Endothelial cell of umbilical vein (primary cell): Measurements from ENCODE around the gene ZNF525. TPM values are rescaled to one million over a fixed set of nuclear protein-coding genes. Genes with fewer than 3 reads are reported as not detected.

Experiments used
- BruUV-seq: library from RNA; stranded (reverse); fragments of 400-500 nt; replicated peaks from 2 replicates; lab custom pipeline; 2021; lab: Mats Ljungman, UMichigan
- CTCF ChIA-PET: fragments of 300-600, 350-600 bp; sonication (Branson Sonifier 250); formaldehyde crosslinking; loops from one replicate; lab custom pipeline; 2021; ENCODE audit warnings: antibody characterized with exemption, inconsistent platforms; lab: Charles Lee
- POLR2A ChIA-PET: fragments of 300-600, 350-600 bp; sonication (Branson Sonifier 250); formaldehyde crosslinking; loops from one replicate; lab custom pipeline; 2021; ENCODE audit warnings: antibody characterized with exemption, inconsistent platforms; lab: Charles Lee
- DNase-seq: peaks from one replicate; pipeline ENCODE4 v3.0.0-alpha.2; 2011; ENCODE audit warnings: low read depth, low spot score
- FAIRE-seq: peaks from 2 replicates; lab custom pipeline; 2011; peaks lifted over from hg19 to GRCh38; lab: Jason Lieb, UNC
- H2AFZ ChIP-seq: 2 replicates; pipeline ENCODE4 v1.6.0; 2012; ENCODE audit warnings: low read depth, low read length, control low read depth, inconsistent platforms
- H3K27ac ChIP-seq: 2 replicates; pipeline ENCODE4 v1.5.1; 2011; ENCODE audit warnings: low read depth, mild to moderate bottlenecking, control low read depth, low read length, moderate library complexity; ENCODE audit not compliant: insufficient read depth
- H3K27me3 ChIP-seq, 2 experiments: 2 replicates each; pipeline versions ENCODE4 v1.6.0 to v1.6.1; 2011; ENCODE audit warnings: low read length in 2 of 2, mixed read lengths in 1 of 2; ENCODE audit not compliant: control insufficient read depth in 2 of 2, insufficient read depth in 2 of 2
- H3K36me3 ChIP-seq, 2 experiments: 2 replicates in 1 of 2; 3 replicates in 1 of 2; pipeline ENCODE4 v1.5.1; 2011; ENCODE audit warnings: low read length in 2 of 2, mild to moderate bottlenecking in 1 of 2, moderate library complexity in 1 of 2; ENCODE audit not compliant: control insufficient read depth in 2 of 2, insufficient read depth in 2 of 2; ENCODE audit errors: extremely low read depth in 1 of 2
- H3K4me1 ChIP-seq: 3 replicates; pipeline ENCODE4 v1.5.1; 2011; ENCODE audit warnings: mild to moderate bottlenecking, low read length; ENCODE audit not compliant: control insufficient read depth, insufficient read depth; ENCODE audit errors: extremely low read depth
- H3K4me2 ChIP-seq: 2 replicates; pipeline ENCODE4 v1.6.1; 2011; ENCODE audit warnings: low read length, control low read depth, mixed read lengths; ENCODE audit not compliant: insufficient read depth
- H3K4me3 ChIP-seq, 3 experiments: fragments of 200-600 bp in 1 of 3; sonication (generic), shearing (Covaris generic) in 1 of 3; replicated peaks in 1 of 3; 2 replicates each; pipeline ENCODE4 v1.5.1; 2011 to 2016; ENCODE audit warnings: control low read depth in 3 of 3, low read length in 3 of 3, mild to moderate bottlenecking in 2 of 3, inconsistent platforms in 1 of 3, low read depth in 1 of 3, moderate library complexity in 1 of 3; ENCODE audit not compliant: insufficient read depth in 1 of 3
- H3K79me2 ChIP-seq: 2 replicates; pipeline ENCODE4 v1.6.0; 2012; ENCODE audit warnings: low read length, inconsistent platforms; ENCODE audit not compliant: control insufficient read depth, insufficient read depth
- H3K9ac ChIP-seq: replicated peaks from 2 replicates; pipeline ENCODE3; 2011; ENCODE audit warnings: low read length, control low read depth; ENCODE audit not compliant: insufficient read depth; ENCODE audit errors: extremely low read depth
- H3K9me1 ChIP-seq: replicated peaks from 3 replicates; pipeline ENCODE4 v1.6.0; 2011; ENCODE audit warnings: mild to moderate bottlenecking, low read length; ENCODE audit not compliant: control insufficient read depth, insufficient read depth; ENCODE audit errors: extremely low read depth
- H3K9me3 ChIP-seq: replicated peaks from 2 replicates; pipeline ENCODE4 v1.5.1; 2012; ENCODE audit warnings: low read length, inconsistent platforms; ENCODE audit not compliant: control insufficient read depth, insufficient read depth
- H4K20me1 ChIP-seq: replicated peaks from 2 replicates; pipeline ENCODE3; 2011; ENCODE audit warnings: mild to moderate bottlenecking, low read length; ENCODE audit not compliant: control insufficient read depth, insufficient read depth; ENCODE audit errors: extremely low read depth
- FOS ChIP-seq: IDR thresholded peaks from 2 replicates; pipeline ENCODE4 v1.6.1; 2011; ENCODE audit warnings: mild to moderate bottlenecking, low read length, moderate library complexity, borderline replicate concordance; ENCODE audit not compliant: insufficient read depth
- JUN ChIP-seq: IDR thresholded peaks from 2 replicates; pipeline ENCODE4 v1.6.1; 2011; ENCODE audit warnings: borderline replicate concordance, low read depth; ENCODE audit not compliant: insufficient read length, insufficient read depth
- MYC ChIP-seq: IDR thresholded peaks from one replicate; pipeline ENCODE4 v1.6.1; 2011; ENCODE audit warnings: mild to moderate bottlenecking, low read depth, low read length
- POLR2A ChIP-seq: IDR thresholded peaks from 2 replicates; pipeline ENCODE4 v1.6.1; 2012; ENCODE audit warnings: low read depth, mild to moderate bottlenecking, control low read depth, low read length
- POLR2AphosphoS5 ChIP-seq: IDR thresholded peaks from 2 replicates; pipeline ENCODE4 v1.6.1; 2012; ENCODE audit warnings: low read depth, mild to moderate bottlenecking, control low read depth, low read length, moderate library complexity; ENCODE audit not compliant: insufficient read depth
- dilution Hi-C: fragments of 300-500 bp; cut with MboI; formaldehyde crosslinking; loops from one replicate; pipeline ENCODE4 v1.15.0; 2019; ENCODE audit warnings: low sequenced_read_pairs; ENCODE audit not compliant: extremely low pct_ligation_motif_present
- intact Hi-C: fragments of 100-400 bp; cut with micrococcal nuclease; formaldehyde crosslinking; loops from one replicate; pipeline ENCODE4 v1.10.0; 2022
- polyA plus RNA-seq, 4 experiments: library from polyadenylated mRNA; depleted of rRNA in 3 of 4; stranded (reverse) in 3 of 4; unstranded in 1 of 4; fragments of >200 nt; gene quantifications; 2 replicates each; pipeline versions ENCODE4 v1.2.1 to v1.2.3, GENCODE V29; 2011 to 2012; ENCODE audit warnings: missing spikeins in 1 of 4
- total RNA-seq: library from RNA; stranded (reverse); gene quantifications from 2 replicates; pipeline ENCODE4 v1.2.3, GENCODE V29; 2021
- TF ChIP-seq, protein P1 (sequence below), 2 donors: IDR thresholded peaks; 1 replicate in 1 of 2; 2 replicates in 1 of 2; pipeline ENCODE4 v1.5.1; 2011; ENCODE audit warnings: low read length in 2 of 2, mild to moderate bottlenecking in 2 of 2, moderate library complexity in 2 of 2, control low read depth in 1 of 2, inconsistent platforms in 1 of 2, low read depth in 1 of 2; ENCODE audit not compliant: insufficient read depth in 1 of 2; ENCODE audit errors: extremely low read depth in 1 of 2
- TF ChIP-seq, protein P2 (sequence below): IDR thresholded peaks from 2 replicates; pipeline ENCODE4 v1.6.1; 2011; ENCODE audit not compliant: insufficient read depth, insufficient read length

ZNF525 gene
- total and polyA plus RNA-seq, 2 donors (not counting 3 experiments of a cell fraction or from before 2014, with no cell fraction given), result 0.59 to 3.8 TPM

GRCh38 chr19:53389571-53389970, 24.1 kb downstream of the ZNF525 start:
- ChIA-PET CTCF (interaction anchor here (1.6 kb wide), 1 partner anchor 195 kb away, joined by 3 read pairs; no protein-coding TSS in a partner anchor), POLR2A (no interaction called here)
- Histone ChIP-seq H4K20me1 (no peaks in the 10 kb centered on the region), H3K27ac (no peak overlapping the region), H3K4me3 (no peak overlapping the region), H3K4me2 (no peak overlapping the region), H3K4me1 (peaks cover 4% of the 10 kb centered on the region), H2AFZ (no peak overlapping the region), H3K36me3 (no peaks in the 10 kb centered on the region), H3K79me2 (no peaks in the 10 kb centered on the region), H3K9me3 (no peaks in the 10 kb centered on the region), H3K9me1 (no peaks in the 10 kb centered on the region), H3K27me3 (no peaks in the 10 kb centered on the region), H3K9ac (no peak overlapping the region)
- DNase-seq, result no peak
- TF ChIP-seq POLR2AphosphoS5 (no peak), MYC (no peak), POLR2A (no peak), JUN (no peak), FOS (no peak)
- TF ChIP-seq, protein P1, sequence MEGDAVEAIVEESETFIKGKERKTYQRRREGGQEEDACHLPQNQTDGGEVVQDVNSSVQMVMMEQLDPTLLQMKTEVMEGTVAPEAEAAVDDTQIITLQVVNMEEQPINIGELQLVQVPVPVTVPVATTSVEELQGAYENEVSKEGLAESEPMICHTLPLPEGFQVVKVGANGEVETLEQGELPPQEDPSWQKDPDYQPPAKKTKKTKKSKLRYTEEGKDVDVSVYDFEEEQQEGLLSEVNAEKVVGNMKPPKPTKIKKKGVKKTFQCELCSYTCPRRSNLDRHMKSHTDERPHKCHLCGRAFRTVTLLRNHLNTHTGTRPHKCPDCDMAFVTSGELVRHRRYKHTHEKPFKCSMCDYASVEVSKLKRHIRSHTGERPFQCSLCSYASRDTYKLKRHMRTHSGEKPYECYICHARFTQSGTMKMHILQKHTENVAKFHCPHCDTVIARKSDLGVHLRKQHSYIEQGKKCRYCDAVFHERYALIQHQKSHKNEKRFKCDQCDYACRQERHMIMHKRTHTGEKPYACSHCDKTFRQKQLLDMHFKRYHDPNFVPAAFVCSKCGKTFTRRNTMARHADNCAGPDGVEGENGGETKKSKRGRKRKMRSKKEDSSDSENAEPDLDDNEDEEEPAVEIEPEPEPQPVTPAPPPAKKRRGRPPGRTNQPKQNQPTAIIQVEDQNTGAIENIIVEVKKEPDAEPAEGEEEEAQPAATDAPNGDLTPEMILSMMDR (IDR thresholded peaks at IDR 0.05; ENCODE audit: extremely low read depth in 1 of 2, insufficient read depth in 1 of 2, low read depth in 1 of 2, low read length in 2 of 2), result no peak
- FAIRE-seq, result no peak
- dilution Hi-C loops, result no loop called here
- intact Hi-C loops, result no loop called here
- no TSS peak for BruUV-seq

GRCh38 chr19:53389978-53390377, 24.5 kb downstream of the ZNF525 start:
- POLR2A ChIA-PET, result no interaction called here
- Histone ChIP-seq H3K36me3 (no peaks in the 10 kb centered on the region), H3K27ac (no peak overlapping the region), H3K9ac (no peak overlapping the region), H3K4me1 (peaks cover 5% of the 10 kb centered on the region), H3K79me2 (no peaks in the 10 kb centered on the region), H3K27me3 (no peaks in the 10 kb centered on the region), H3K9me3 (no peaks in the 10 kb centered on the region), H3K4me2 (no peak overlapping the region), H2AFZ (no peak overlapping the region), H4K20me1 (no peaks in the 10 kb centered on the region), H3K9me1 (no peaks in the 10 kb centered on the region), H3K4me3 (no peak overlapping the region)
- no TSS peak for BruUV-seq
- dilution Hi-C loops, result no loop called here
- FAIRE-seq, result no peak
- intact Hi-C loops, result loop anchor here (10.0 kb wide), 1 partner anchor 195 kb away; the partner anchor contains the start of gene ZNF665
- TF ChIP-seq, protein P2, sequence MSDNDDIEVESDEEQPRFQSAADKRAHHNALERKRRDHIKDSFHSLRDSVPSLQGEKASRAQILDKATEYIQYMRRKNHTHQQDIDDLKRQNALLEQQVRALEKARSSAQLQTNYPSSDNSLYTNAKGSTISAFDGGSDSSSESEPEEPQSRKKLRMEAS, result no peak
- TF ChIP-seq POLR2AphosphoS5 (no peak), POLR2A (no peak)
- TF ChIP-seq, protein P1 (IDR thresholded peaks at IDR 0.05; ENCODE audit: extremely low read depth in 1 of 2, insufficient read depth in 1 of 2, low read depth in 1 of 2, low read length in 2 of 2), result no peak
- CTCF ChIA-PET, result no interaction called here
- DNase-seq, result no peak
